Measurements from ENCODE around the gene BMAL1. TPM values are rescaled to one million over a fixed set of nuclear protein-coding genes. Genes with fewer than 3 reads are reported as not detected.

Gene BMAL1
- polyA plus RNA-seq, 1 experiment, result 12.5 TPM

DNA sequence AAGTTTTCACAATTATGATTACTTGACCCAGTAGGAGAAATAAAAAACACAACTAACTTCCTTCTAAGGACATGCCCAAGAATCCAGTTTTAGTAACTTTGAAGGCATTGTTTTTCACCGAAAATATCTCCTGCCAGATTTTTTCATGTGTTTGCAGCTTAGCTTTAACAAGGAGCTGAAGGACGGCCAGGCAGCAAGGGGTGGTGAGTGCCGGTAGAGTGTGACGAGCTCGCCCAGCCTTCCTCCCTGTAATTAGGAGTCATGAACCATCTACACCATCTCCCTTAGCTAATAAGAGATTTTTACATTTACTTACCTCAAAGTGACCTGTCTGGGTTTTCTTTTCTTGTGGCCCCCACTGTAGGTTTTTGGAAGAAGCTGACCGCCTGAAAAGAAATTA lies 72.0 kb downstream of the BMAL1 start:
- H3K4me3 ChIP-seq (ENCODE audit: low read depth, low read length), result no peak overlapping the region
- TF ChIP-seq, protein P1, sequence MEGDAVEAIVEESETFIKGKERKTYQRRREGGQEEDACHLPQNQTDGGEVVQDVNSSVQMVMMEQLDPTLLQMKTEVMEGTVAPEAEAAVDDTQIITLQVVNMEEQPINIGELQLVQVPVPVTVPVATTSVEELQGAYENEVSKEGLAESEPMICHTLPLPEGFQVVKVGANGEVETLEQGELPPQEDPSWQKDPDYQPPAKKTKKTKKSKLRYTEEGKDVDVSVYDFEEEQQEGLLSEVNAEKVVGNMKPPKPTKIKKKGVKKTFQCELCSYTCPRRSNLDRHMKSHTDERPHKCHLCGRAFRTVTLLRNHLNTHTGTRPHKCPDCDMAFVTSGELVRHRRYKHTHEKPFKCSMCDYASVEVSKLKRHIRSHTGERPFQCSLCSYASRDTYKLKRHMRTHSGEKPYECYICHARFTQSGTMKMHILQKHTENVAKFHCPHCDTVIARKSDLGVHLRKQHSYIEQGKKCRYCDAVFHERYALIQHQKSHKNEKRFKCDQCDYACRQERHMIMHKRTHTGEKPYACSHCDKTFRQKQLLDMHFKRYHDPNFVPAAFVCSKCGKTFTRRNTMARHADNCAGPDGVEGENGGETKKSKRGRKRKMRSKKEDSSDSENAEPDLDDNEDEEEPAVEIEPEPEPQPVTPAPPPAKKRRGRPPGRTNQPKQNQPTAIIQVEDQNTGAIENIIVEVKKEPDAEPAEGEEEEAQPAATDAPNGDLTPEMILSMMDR (IDR thresholded peaks at IDR 0.05; ENCODE audit: low read depth, low read length), result no peak
- CTCF ChIA-PET, result interaction anchor here (1.7 kb wide), 1 partner anchor 139 kb away, joined by 9 read pairs; no protein-coding TSS in a partner anchor
- no peak overlapping the region for H3K27ac ChIP-seq (ENCODE audit: low read depth, low read length)
- no peaks in the 10 kb centered on the region for H3K27me3 ChIP-seq (ENCODE audit: control insufficient read depth, insufficient read depth, low read length)
- POLR2A ChIA-PET, result no interaction called here
- no peak for DNase-seq (ENCODE audit: low read depth, low spot score)
- H3K9me3 ChIP-seq (ENCODE audit: control insufficient read depth, insufficient read depth, low read length), result no peaks in the 10 kb centered on the region

DNA sequence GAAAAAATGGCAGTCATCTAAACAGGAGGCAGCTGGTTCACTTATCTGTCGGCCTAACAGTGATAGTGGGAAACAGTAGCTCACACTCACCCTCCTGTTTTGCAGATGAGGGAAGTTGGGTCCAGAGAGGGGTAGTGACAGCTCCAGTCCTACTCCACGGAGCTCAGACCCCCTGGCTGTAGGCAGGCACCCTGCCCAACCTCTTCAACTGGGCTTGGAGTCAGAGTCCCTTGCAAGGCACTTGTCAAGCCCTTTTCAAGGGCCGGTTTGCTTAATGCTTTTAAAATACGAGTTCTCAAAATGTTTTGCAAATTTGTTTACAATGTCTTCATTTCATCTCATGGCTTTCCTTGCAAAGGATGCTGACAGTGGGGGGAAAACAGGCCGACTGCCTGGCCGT lies 75.1 kb downstream of the BMAL1 start:
- Histone ChIP-seq H3K27ac (ENCODE audit: low read depth, low read length) (no peak overlapping the region), H3K27me3 (ENCODE audit: control insufficient read depth, insufficient read depth, low read length) (no peaks in the 10 kb centered on the region), H3K4me3 (ENCODE audit: low read depth, low read length) (no peak overlapping the region), H3K9me3 (ENCODE audit: control insufficient read depth, insufficient read depth, low read length) (no peaks in the 10 kb centered on the region)
- TF ChIP-seq, protein P1 (IDR thresholded peaks at IDR 0.05; ENCODE audit: low read depth, low read length), result no peak
- ChIA-PET CTCF (interaction anchor here (1.2 to 2.5 kb wide), 3 partner anchors 9 to 143 kb away, joined by 4 to 12 read pairs (median 6); no protein-coding TSS in a partner anchor), POLR2A (no interaction called here)
- no peak for DNase-seq (ENCODE audit: low read depth, low spot score)

DNA sequence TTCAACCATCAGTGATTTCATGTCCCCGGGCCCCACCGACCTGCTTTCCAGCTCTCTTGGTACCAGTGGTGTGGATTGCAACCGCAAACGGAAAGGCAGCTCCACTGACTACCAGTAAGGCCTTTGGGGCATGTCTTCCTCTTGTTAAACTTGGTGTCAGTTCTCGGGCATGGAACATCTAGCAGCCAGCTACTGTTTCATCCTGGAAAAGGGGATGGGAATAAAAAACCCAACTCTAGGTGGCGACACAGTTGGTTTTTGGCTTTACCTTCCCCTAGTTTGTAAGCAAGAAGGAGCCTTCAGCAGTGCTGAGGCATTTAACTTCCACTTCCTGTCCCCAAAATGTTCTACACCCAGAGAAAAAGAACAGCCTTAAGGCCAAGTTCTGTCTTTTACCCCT lies 76.7 kb downstream of the BMAL1 start:
- H3K27ac ChIP-seq (ENCODE audit: low read depth, low read length), result no peak overlapping the region
- TF ChIP-seq, protein P1 (IDR thresholded peaks at IDR 0.05; ENCODE audit: low read depth, low read length), result peak; percentile 40
- H3K27me3 ChIP-seq (ENCODE audit: control insufficient read depth, insufficient read depth, low read length), result no peaks in the 10 kb centered on the region
- POLR2A ChIA-PET, result no interaction called here
- CTCF ChIA-PET, result interaction anchor here (0.6 to 2.9 kb wide), 13 partner anchors 9 to 391 kb away, joined by 3 to 26 read pairs (median 4); no protein-coding TSS in a partner anchor
- H3K4me3 ChIP-seq (ENCODE audit: low read depth, low read length), result no peak overlapping the region
- H3K9me3 ChIP-seq (ENCODE audit: control insufficient read depth, insufficient read depth, low read length), result no peaks in the 10 kb centered on the region
- no peak for DNase-seq (ENCODE audit: low read depth, low spot score)

DNA sequence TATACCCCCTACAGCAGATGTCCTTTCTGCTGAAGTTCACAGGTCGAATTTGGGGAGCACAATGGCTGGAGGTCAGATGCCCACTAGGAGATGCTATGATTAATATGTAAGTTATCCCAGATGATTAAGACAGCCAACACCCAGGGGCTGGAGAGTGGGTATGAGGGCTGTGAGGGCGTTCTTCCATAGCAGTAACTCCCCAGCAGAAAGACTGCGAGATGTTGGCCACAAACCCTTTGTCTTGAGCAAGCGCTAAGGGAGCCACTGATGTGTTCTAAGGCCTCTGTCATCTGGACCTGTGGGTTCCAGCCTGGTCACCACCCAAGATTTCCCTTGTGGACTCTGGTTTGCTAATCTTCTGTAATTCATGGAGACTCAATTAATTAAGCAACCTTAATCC lies 77.6 kb downstream of the BMAL1 start:
- CTCF ChIA-PET, result interaction anchor here (0.9 to 2.9 kb wide), 3 partner anchors 11 to 112 kb away, joined by 3 to 26 read pairs (median 23); no protein-coding TSS in a partner anchor
- TF ChIP-seq, protein P1 (IDR thresholded peaks at IDR 0.05; ENCODE audit: low read depth, low read length), result no peak
- Histone ChIP-seq H3K27ac (ENCODE audit: low read depth, low read length) (no peak overlapping the region), H3K27me3 (ENCODE audit: control insufficient read depth, insufficient read depth, low read length) (no peaks in the 10 kb centered on the region), H3K9me3 (ENCODE audit: control insufficient read depth, insufficient read depth, low read length) (no peaks in the 10 kb centered on the region), H3K4me3 (ENCODE audit: low read depth, low read length) (no peak overlapping the region)
- no peak for DNase-seq (ENCODE audit: low read depth, low spot score)
- POLR2A ChIA-PET, result no interaction called here

DNA sequence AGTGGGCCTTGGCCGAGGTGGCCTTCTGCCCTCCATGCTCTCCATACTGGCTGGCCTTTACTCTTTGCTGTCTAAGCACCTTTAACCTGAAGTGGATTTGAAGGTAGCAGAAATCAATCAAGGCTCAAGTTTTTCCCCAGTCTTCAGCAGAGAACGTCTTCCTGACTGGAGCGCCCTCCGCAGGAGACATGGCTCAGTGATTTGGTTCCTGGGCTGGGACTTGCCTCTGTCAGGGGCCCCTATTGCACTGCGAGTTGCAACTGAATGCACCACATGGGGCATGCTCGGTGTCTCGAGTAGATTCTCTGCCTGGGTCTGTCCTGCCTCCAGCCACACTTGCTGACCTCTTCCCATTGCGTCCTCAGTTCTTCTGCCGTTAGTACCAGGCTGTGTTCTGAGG lies 79.6 kb downstream of the BMAL1 start:
- no peak for DNase-seq (ENCODE audit: low read depth, low spot score)
- ChIA-PET CTCF (interaction anchor here (1.0 kb wide), 1 partner anchor 10 kb away, joined by 4 read pairs; no protein-coding TSS in a partner anchor), POLR2A (no interaction called here)
- H3K9me3 ChIP-seq (ENCODE audit: control insufficient read depth, insufficient read depth, low read length), result no peaks in the 10 kb centered on the region
- H3K27ac ChIP-seq (ENCODE audit: low read depth, low read length), result no peak overlapping the region
- no peaks in the 10 kb centered on the region for H3K27me3 ChIP-seq (ENCODE audit: control insufficient read depth, insufficient read depth, low read length)
- no peak overlapping the region for H3K4me3 ChIP-seq (ENCODE audit: low read depth, low read length)
- TF ChIP-seq, protein P1 (IDR thresholded peaks at IDR 0.05; ENCODE audit: low read depth, low read length), result no peak
